ENCODE results near the gene KIAA1958. TPM values are rescaled to one million over a fixed set of nuclear protein-coding genes. Genes with fewer than 3 reads are reported as not detected.

KIAA1958 gene
- total RNA-seq, 5 donors from 2014 or later (not counting 1 experiment from before 2014, with no cell fraction given) = 4.6 to 6.4 (median 6.2) TPM

DNA sequence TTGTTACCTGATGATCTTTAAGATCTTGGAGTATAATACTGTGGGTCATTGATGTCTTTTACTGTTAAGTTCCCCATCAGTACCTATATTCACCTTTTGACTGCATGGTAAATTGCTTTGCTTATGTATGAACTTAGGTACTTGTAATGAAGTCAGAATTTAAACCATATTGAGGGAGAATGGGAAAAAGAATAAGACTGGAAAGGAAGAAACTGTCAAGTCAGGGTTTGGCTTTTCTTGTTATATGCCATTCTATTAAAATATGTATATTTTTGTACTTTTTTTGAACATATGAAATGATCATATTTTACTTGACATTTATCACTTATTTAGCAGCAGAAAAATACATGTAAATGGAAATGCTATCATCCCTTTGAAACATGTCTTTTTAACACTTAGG lies 58.6 kb downstream of the KIAA1958 start:
- Histone ChIP-seq H3K4me3 (ENCODE audit: control insufficient read depth in 1 of 2, extremely low read depth in 1 of 2, low read length in 1 of 2) (no peak overlapping the region), H3K36me3 (ENCODE audit: control insufficient read depth in 2 of 2, extremely low read depth in 1 of 2, insufficient read depth in 1 of 2, low read length in 1 of 2) (no peaks in the 10 kb centered on the region), H3K27me3 (replicated peaks in 1 of 2; ENCODE audit: control insufficient read depth in 2 of 2, extremely low read depth in 1 of 2, insufficient read depth in 2 of 2, low read length in 1 of 2) (no peaks in the 10 kb centered on the region), H3K27ac (ENCODE audit: low read length) (no peak overlapping the region), H3K9me3 (no peaks in the 10 kb centered on the region), H3K4me1 (ENCODE audit: control insufficient read depth in 1 of 2, extremely low read depth in 1 of 2, insufficient read depth in 2 of 2, low read length in 2 of 2) (no peaks in the 10 kb centered on the region)
- H3K27me3 Mint-ChIP-seq = no peaks in the 10 kb centered on the region
- ATAC-seq (replicated peaks in 1 of 4) = no peak
- H3K27ac Mint-ChIP-seq = no peak overlapping the region
- no peaks in the 10 kb centered on the region for H3K9me3 Mint-ChIP-seq
- peaks cover 9 to 13% (median 12%) of the 10 kb centered on the region in 3 donors for H3K4me1 Mint-ChIP-seq
- H3K36me3 Mint-ChIP-seq = peaks cover 7% of the 10 kb centered on the region
- no peak overlapping the region for H3K4me3 Mint-ChIP-seq
- POLR2A ChIA-PET = no interaction called here
- no peak for DNase-seq
- CTCF ChIA-PET = no interaction called here

DNA sequence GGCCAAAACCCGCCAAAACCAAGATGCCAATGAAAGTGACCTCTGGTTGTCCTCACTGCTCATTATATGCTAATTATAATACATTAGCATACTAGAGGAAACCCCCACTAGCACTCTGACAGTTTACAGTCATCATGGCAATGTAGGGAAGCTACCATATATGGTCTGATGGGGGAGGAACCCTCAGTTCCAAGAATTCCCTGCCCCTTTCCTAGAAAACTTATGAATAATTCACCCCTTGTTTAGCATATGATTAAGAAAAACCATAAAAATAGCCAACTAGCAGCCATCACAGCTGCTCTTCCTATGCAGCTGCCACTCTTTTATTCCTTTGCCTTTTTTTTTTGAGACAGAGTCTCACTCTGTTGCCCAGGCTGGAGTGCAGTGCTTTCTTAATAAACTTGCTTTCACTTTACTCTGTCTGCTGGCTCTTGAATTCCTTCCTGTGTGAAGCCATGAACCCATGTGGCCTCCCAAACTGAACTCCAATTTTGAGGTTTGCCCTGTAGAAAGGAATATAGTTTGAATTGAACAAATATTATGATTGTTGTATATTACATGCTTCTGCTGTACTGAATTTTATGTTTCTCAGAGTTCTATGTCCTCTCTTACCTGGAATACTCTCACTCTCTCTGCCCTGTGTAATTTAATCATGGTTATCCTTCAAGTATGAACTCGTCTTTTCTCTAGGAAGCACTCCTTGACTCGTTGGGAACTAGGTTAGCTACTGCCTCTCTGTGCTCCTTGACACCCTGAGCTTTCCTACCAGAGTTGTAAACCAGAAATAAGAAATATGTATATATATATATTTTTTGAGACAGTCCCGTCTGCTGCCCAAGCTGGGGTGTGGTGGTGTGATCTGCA lies 59.8 kb downstream of the KIAA1958 start:
- Mint-ChIP-seq H3K27ac (no peak overlapping the region), H3K27me3 (no peaks in the 10 kb centered on the region), H3K36me3 (peaks cover 7% of the 10 kb centered on the region), H3K4me3 (no peak overlapping the region), H3K4me1 (peaks cover 9 to 13% (median 12%) of the 10 kb centered on the region in 3 donors), H3K9me3 (no peaks in the 10 kb centered on the region)
- no peak for ATAC-seq (replicated peaks in 1 of 4)
- H3K4me1 ChIP-seq (ENCODE audit: control insufficient read depth in 1 of 2, extremely low read depth in 1 of 2, insufficient read depth in 2 of 2, low read length in 2 of 2) = no peaks in the 10 kb centered on the region
- H3K4me3 ChIP-seq (ENCODE audit: control insufficient read depth in 1 of 2, extremely low read depth in 1 of 2, low read length in 1 of 2) = no peak overlapping the region
- POLR2A ChIA-PET = no interaction called here
- no peaks in the 10 kb centered on the region for H3K9me3 ChIP-seq
- H3K27me3 ChIP-seq (replicated peaks in 1 of 2; ENCODE audit: control insufficient read depth in 2 of 2, extremely low read depth in 1 of 2, insufficient read depth in 2 of 2, low read length in 1 of 2) = no peaks in the 10 kb centered on the region
- no peak overlapping the region for H3K27ac ChIP-seq (ENCODE audit: low read length)
- DNase-seq = no peak
- WGBS (ENCODE audit: insufficient coverage) = no CpG with 5 or more reads among the region's 4 CpGs
- CTCF ChIA-PET = no interaction called here
- H3K36me3 ChIP-seq (ENCODE audit: control insufficient read depth in 2 of 2, extremely low read depth in 1 of 2, insufficient read depth in 1 of 2, low read length in 1 of 2) = no peaks in the 10 kb centered on the region

DNA sequence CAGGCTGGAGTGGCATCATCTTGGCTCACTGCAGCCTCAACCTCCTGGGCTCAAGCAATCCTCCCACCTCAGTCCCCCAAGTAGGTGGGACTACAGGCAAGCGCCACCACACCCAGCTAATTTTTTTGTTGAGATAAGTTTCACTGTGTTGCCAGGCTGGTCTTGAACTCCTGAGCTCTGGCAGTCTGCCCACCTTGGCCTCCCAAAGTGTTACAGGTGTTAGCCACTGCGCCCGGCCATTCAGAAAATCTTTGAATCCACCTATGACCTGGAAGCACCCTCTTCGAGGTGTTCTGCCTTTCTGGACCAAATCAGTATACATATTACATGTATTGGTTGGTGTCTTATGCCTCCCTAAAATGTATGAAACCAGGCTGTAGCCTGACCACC lies 61.4 kb downstream of the KIAA1958 start:
- no peaks in the 10 kb centered on the region for H3K9me3 ChIP-seq
- no peaks in the 10 kb centered on the region for H3K27me3 ChIP-seq (replicated peaks in 1 of 2; ENCODE audit: control insufficient read depth in 2 of 2, extremely low read depth in 1 of 2, insufficient read depth in 2 of 2, low read length in 1 of 2)
- Mint-ChIP-seq H3K4me1 (peaks cover 9 to 13% (median 12%) of the 10 kb centered on the region in 3 donors), H3K27me3 (no peaks in the 10 kb centered on the region), H3K36me3 (peaks cover 7% of the 10 kb centered on the region), H3K27ac (no peak overlapping the region), H3K4me3 (no peak overlapping the region), H3K9me3 (no peaks in the 10 kb centered on the region)
- no CpG with 5 or more reads among the region's 4 CpGs for WGBS (ENCODE audit: insufficient coverage)
- H3K36me3 ChIP-seq (ENCODE audit: control insufficient read depth in 2 of 2, extremely low read depth in 1 of 2, insufficient read depth in 1 of 2, low read length in 1 of 2) = no peaks in the 10 kb centered on the region
- H3K27ac ChIP-seq (ENCODE audit: low read length) = no peak overlapping the region
- H3K4me1 ChIP-seq (ENCODE audit: control insufficient read depth in 1 of 2, extremely low read depth in 1 of 2, insufficient read depth in 2 of 2, low read length in 2 of 2) = no peaks in the 10 kb centered on the region
- ATAC-seq (replicated peaks in 1 of 4) = no peak
- ChIA-PET POLR2A (interaction anchor here (0.7 kb wide), 3 partner anchors 10 to 71 kb away, joined by 3 to 5 read pairs (median 4); no protein-coding TSS in a partner anchor), CTCF (interaction anchor here in 1 of 2 donors (0.6 kb wide), 1 partner anchor 268 kb away, joined by 3 read pairs; no protein-coding TSS in a partner anchor)
- H3K4me3 ChIP-seq (ENCODE audit: control insufficient read depth in 1 of 2, extremely low read depth in 1 of 2, low read length in 1 of 2) = no peak overlapping the region
- DNase-seq = no peak

GRCh38 chr9:112548836-112549595 lies 62.4 kb downstream of the KIAA1958 start:
- no peaks in the 10 kb centered on the region for H3K36me3 ChIP-seq (ENCODE audit: control insufficient read depth in 2 of 2, extremely low read depth in 1 of 2, insufficient read depth in 1 of 2, low read length in 1 of 2)
- 86% methylated on average over 1 of the region's 4 CpGs for WGBS (ENCODE audit: insufficient coverage)
- Mint-ChIP-seq H3K4me1 (peaks cover 9 to 18% (median 13%) of the 10 kb centered on the region in 3 donors), H3K27me3 (no peaks in the 10 kb centered on the region), H3K36me3 (peaks cover 7% of the 10 kb centered on the region), H3K27ac (no peak overlapping the region), H3K9me3 (no peaks in the 10 kb centered on the region), H3K4me3 (no peak overlapping the region)
- no peaks in the 10 kb centered on the region for H3K4me1 ChIP-seq (ENCODE audit: control insufficient read depth in 1 of 2, extremely low read depth in 1 of 2, insufficient read depth in 2 of 2, low read length in 2 of 2)
- no peak overlapping the region for H3K4me3 ChIP-seq (ENCODE audit: control insufficient read depth in 1 of 2, extremely low read depth in 1 of 2, low read length in 1 of 2)
- no peaks in the 10 kb centered on the region for H3K9me3 ChIP-seq
- no peaks in the 10 kb centered on the region for H3K27me3 ChIP-seq (replicated peaks in 1 of 2; ENCODE audit: control insufficient read depth in 2 of 2, extremely low read depth in 1 of 2, insufficient read depth in 2 of 2, low read length in 1 of 2)
- ATAC-seq (replicated peaks in 1 of 4) (no peak), DNase-seq (no peak)
- H3K27ac ChIP-seq (ENCODE audit: low read length) = no peak overlapping the region
- ChIA-PET CTCF (no interaction called here), POLR2A (interaction anchor here (0.5 kb wide), 2 partner anchors 58 to 787 kb away, joined by 3 to 4 read pairs; no protein-coding TSS in a partner anchor)

DNA sequence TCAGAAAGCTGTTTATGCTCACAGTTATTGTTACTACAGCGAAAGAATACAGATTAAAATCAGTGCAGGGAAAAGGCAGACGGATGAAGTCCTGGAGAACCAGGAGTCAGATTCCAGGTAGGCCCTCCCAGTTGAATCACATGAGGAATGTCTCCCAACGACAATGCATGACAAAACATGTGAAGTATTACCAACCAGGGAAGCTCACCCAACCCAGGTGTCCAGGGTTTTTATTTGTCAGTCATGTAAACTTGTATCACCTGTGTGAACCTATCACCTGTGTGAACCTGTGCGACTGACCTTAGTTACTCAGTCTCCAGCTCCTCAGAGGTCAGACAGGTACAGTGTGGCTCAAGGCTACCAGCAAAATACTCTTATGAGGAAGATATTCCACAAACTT lies 63.9 kb downstream of the KIAA1958 start:
- WGBS (ENCODE audit: insufficient coverage) = 91% methylated on average over 2 of the region's 4 CpGs
- no peaks in the 10 kb centered on the region for H3K9me3 ChIP-seq
- Mint-ChIP-seq H3K4me3 (no peak overlapping the region), H3K4me1 (peaks cover 6 to 18% (median 11%) of the 10 kb centered on the region in 3 donors), H3K9me3 (no peaks in the 10 kb centered on the region), H3K27ac (no peak overlapping the region), H3K27me3 (no peaks in the 10 kb centered on the region), H3K36me3 (peaks cover 10% of the 10 kb centered on the region)
- ChIA-PET POLR2A (interaction anchor here in 1 of 2 donors (0.8 kb wide), 1 partner anchor 16 kb away, joined by 5 read pairs; no protein-coding TSS in a partner anchor), CTCF (no interaction called here)
- no peak overlapping the region for H3K4me3 ChIP-seq (ENCODE audit: control insufficient read depth in 1 of 2, extremely low read depth in 1 of 2, low read length in 1 of 2)
- H3K27ac ChIP-seq (ENCODE audit: low read length) = no peak overlapping the region
- ATAC-seq (replicated peaks in 1 of 4) = no peak
- DNase-seq = no peak
- no peaks in the 10 kb centered on the region for H3K36me3 ChIP-seq (ENCODE audit: control insufficient read depth in 2 of 2, extremely low read depth in 1 of 2, insufficient read depth in 1 of 2, low read length in 1 of 2)
- no peaks in the 10 kb centered on the region for H3K27me3 ChIP-seq (replicated peaks in 1 of 2; ENCODE audit: control insufficient read depth in 2 of 2, extremely low read depth in 1 of 2, insufficient read depth in 2 of 2, low read length in 1 of 2)
- no peaks in the 10 kb centered on the region for H3K4me1 ChIP-seq (ENCODE audit: control insufficient read depth in 1 of 2, extremely low read depth in 1 of 2, insufficient read depth in 2 of 2, low read length in 2 of 2)

- Histone ChIP-seq H3K27me3 (replicated peaks in 1 of 2; ENCODE audit: control insufficient read depth in 2 of 2, extremely low read depth in 1 of 2, insufficient read depth in 2 of 2, low read length in 1 of 2) (no peaks in the 10 kb centered on the region), H3K36me3 (ENCODE audit: control insufficient read depth in 2 of 2, extremely low read depth in 1 of 2, insufficient read depth in 1 of 2, low read length in 1 of 2) (no peaks in the 10 kb centered on the region), H3K4me1 (ENCODE audit: control insufficient read depth in 1 of 2, extremely low read depth in 1 of 2, insufficient read depth in 2 of 2, low read length in 2 of 2) (no peaks in the 10 kb centered on the region), H3K4me3 (ENCODE audit: control insufficient read depth in 1 of 2, extremely low read depth in 1 of 2, low read length in 1 of 2) (no peak overlapping the region), H3K27ac (ENCODE audit: low read length) (no peak overlapping the region), H3K9me3 (no peaks in the 10 kb centered on the region)
- ChIA-PET POLR2A (interaction anchor here in 1 of 2 donors (0.6 kb wide), 1 partner anchor 150 kb away, joined by 3 read pairs; no protein-coding TSS in a partner anchor), CTCF (interaction anchor here in 1 of 2 donors (0.6 kb wide), 1 partner anchor 182 kb away, joined by 3 read pairs; no protein-coding TSS in a partner anchor)
- H3K36me3 Mint-ChIP-seq = peaks cover 7% of the 10 kb centered on the region
- no peaks in the 10 kb centered on the region for H3K9me3 Mint-ChIP-seq
- no CpG with 5 or more reads among the region's 1 CpG for WGBS (ENCODE audit: insufficient coverage)
- DNase-seq (no peak), ATAC-seq (replicated peaks in 1 of 4) (no peak)
- peaks cover 0 to 15% (median 5%) of the 10 kb centered on the region in 3 donors for H3K4me1 Mint-ChIP-seq
- H3K4me3 Mint-ChIP-seq = no peak overlapping the region
- H3K27ac Mint-ChIP-seq = no peak overlapping the region
- no peaks in the 10 kb centered on the region for H3K27me3 Mint-ChIP-seq
Observed at GRCh38 chr9:112551641-112552040, 65.0 kb downstream of the KIAA1958 start.
